Bronchial epithelial cell (primary cell): ENCODE data around the gene SEMA6A. TPM values are rescaled to one million over a fixed set of nuclear protein-coding genes. Genes with fewer than 3 reads are reported as not detected.

Experiments used
- DNase-seq: peaks from one replicate; pipeline ENCODE4 v3.0.0-alpha.2; 2010; ENCODE audit warnings: low read depth
- FAIRE-seq: peaks from 2 replicates; lab custom pipeline; 2011; peaks lifted over from hg19 to GRCh38; lab: Jason Lieb, UNC
- H3K27me3 ChIP-seq: 2 replicates; pipeline ENCODE4 v1.5.1; 2011; ENCODE audit warnings: low read length; ENCODE audit not compliant: control insufficient read depth, insufficient read depth
- H3K36me3 ChIP-seq: 2 replicates; pipeline ENCODE4 v1.5.1; 2011; ENCODE audit warnings: low read length; ENCODE audit not compliant: control insufficient read depth, insufficient read depth
- H3K4me3 ChIP-seq: 2 replicates; pipeline ENCODE4 v1.5.1; 2011; ENCODE audit warnings: mild to moderate bottlenecking, low read depth, low read length, control low read depth
- CTCF ChIP-seq: IDR thresholded peaks from 2 replicates; pipeline ENCODE4 v1.5.1; 2011; ENCODE audit warnings: mild to moderate bottlenecking, moderate library complexity, low read length, control low read depth, inconsistent platforms; ENCODE audit not compliant: insufficient read depth, severe bottlenecking
- total RNA-seq: library from RNA; depleted of rRNA; stranded (reverse); fragments of >200 nt; gene quantifications from 2 replicates; pipeline ENCODE4 v1.2.1, GENCODE V29; 2014

The SEMA6A gene
- total RNA-seq, 1 donor from 2014 or later, result 0.53 TPM

GRCh38 chr5:116451905-116452450, 122.6 kb downstream of the SEMA6A start:
- Histone ChIP-seq H3K36me3 (no peaks in the 10 kb centered on the region), H3K27me3 (no peaks in the 10 kb centered on the region), H3K4me3 (no peak overlapping the region)
- DNase-seq (peak; percentile 55), FAIRE-seq (no peak)
- no peak for TF ChIP-seq CTCF

- FAIRE-seq, result no peak
- Histone ChIP-seq H3K27me3 (no peaks in the 10 kb centered on the region), H3K4me3 (no peak overlapping the region), H3K36me3 (no peaks in the 10 kb centered on the region)
- DNase-seq, result no peak
- TF ChIP-seq CTCF, result no peak
Measured at GRCh38 chr5:116451066-116451465, 123.6 kb downstream of the SEMA6A start.

GRCh38 chr5:116449458-116449857, 125.2 kb downstream of the SEMA6A start:
- H3K4me3 ChIP-seq, result no peak overlapping the region
- no peak for TF ChIP-seq CTCF
- FAIRE-seq (no peak), DNase-seq (no peak)
- no peaks in the 10 kb centered on the region for H3K27me3 ChIP-seq
- no peaks in the 10 kb centered on the region for H3K36me3 ChIP-seq

GRCh38 chr5:116448870-116449427, 125.7 kb downstream of the SEMA6A start:
- FAIRE-seq, result no peak
- TF ChIP-seq CTCF, result no peak

GRCh38 chr5:116448450-116448849, 126.2 kb downstream of the SEMA6A start:
- FAIRE-seq, result no peak
- Histone ChIP-seq H3K27me3 (no peaks in the 10 kb centered on the region), H3K36me3 (no peaks in the 10 kb centered on the region), H3K4me3 (no peak overlapping the region)
- no peak for DNase-seq
- no peak for TF ChIP-seq CTCF

More at GRCh38 chr5:116448870-116449427, 125.7 kb downstream of the SEMA6A start:
- Histone ChIP-seq H3K27me3 (no peaks in the 10 kb centered on the region), H3K36me3 (no peaks in the 10 kb centered on the region), H3K4me3 (no peak overlapping the region)
- DNase-seq, result no peak
